ENCODE results near the gene PRXL2A. TPM values are rescaled to one million over a fixed set of nuclear protein-coding genes. Genes with fewer than 3 reads are reported as not detected.

PRXL2A gene
- total and polyA plus RNA-seq, 2 experiments from 2014 or later, result 31.8 to 51.7 TPM

GRCh38 chr10:80410122-80410521 lies 1.8 kb downstream of the PRXL2A start:
- Histone ChIP-seq H3K36me3 (ENCODE audit: insufficient read depth) (no peaks in the 10 kb centered on the region), H3F3A (replicated peaks; ENCODE audit: low read depth) (0 out of 2 replicates have a peak, but pooled peaks cover 5% of the 10 kb centered on the region), H3K27ac (ENCODE audit: low read depth) (no peak overlapping the region), H3K4me3 (0 out of 2 replicates have a peak overlapping the region, but pooled peaks have one; percentile 83), H4K20me1 (replicated peaks; ENCODE audit: insufficient read depth) (peaks cover 14% of the 10 kb centered on the region), H3K9me2 (ENCODE audit: insufficient read depth) (no peaks in the 10 kb centered on the region), H2AFZ (no peak overlapping the region), H3K79me2 (replicated peaks; ENCODE audit: insufficient read depth) (peaks cover 9% of the 10 kb centered on the region), H3K4me2 (no peak overlapping the region), H3K27me3 (ENCODE audit: insufficient read depth) (peaks cover 29% of the 10 kb centered on the region), H3K4me1 (ENCODE audit: insufficient read depth) (peaks cover 26% of the 10 kb centered on the region; the same call in 1 of the 2 replicates)
- Mint-ChIP-seq H3K36me3 (ENCODE audit: low read depth) (peaks cover 4% of the 10 kb centered on the region; the same call in 1 of the 3 replicates), H3K4me3 (peak overlapping the region; percentile 45; the same call in 2 of the 3 replicates), H3K27me3 (ENCODE audit: insufficient read depth, low read depth, poor library complexity) (peaks cover 14% of the 10 kb centered on the region), H3K27ac (no peak overlapping the region), H3K4me1 (peaks cover 48% of the 10 kb centered on the region), H3K9me3 (no peaks in the 10 kb centered on the region)
- DNase-seq (ENCODE audit: low spot score) (no peak), ATAC-seq (no peak)
- TF ChIP-seq ZNF462 (CRISPR knock-in tag; IDR thresholded peaks at IDR 0.05) (no peak), NANOG (IDR thresholded peaks at IDR 0.05; ENCODE audit: borderline replicate concordance) (no peak), CTCF (conservative IDR thresholded peaks at IDR 0.05; ENCODE audit: low read depth in 2 of 2) (no peak), POLR2AphosphoS5 (IDR thresholded peaks at IDR 0.05; ENCODE audit: low read depth) (no peak), EZH2phosphoT487 (IDR thresholded peaks at IDR 0.05; ENCODE audit: unreplicated experiment) (no peak), REST (IDR thresholded peaks at IDR 0.05; ENCODE audit: unreplicated experiment) (no peak), JUNB (IDR thresholded peaks at IDR 0.05; ENCODE audit: unreplicated experiment) (no peak), ZNF114 (CRISPR knock-in tag; IDR thresholded peaks at IDR 0.05) (no peak), ZNF331 (CRISPR knock-in tag; IDR thresholded peaks at IDR 0.05; ENCODE audit: low read depth) (no peak), CREB1 (CRISPR knock-in tag; IDR thresholded peaks at IDR 0.05; ENCODE audit: low read depth) (no peak), ETS1 (IDR thresholded peaks at IDR 0.05) (no peak)

All from GM23338 (cell line).